Type B pancreatic cell (in vitro differentiated cells): ENCODE measurements around the gene RNF224. TPM values are rescaled to one million over a fixed set of nuclear protein-coding genes. Genes with fewer than 3 reads are reported as not detected.

Experiments
- DNase-seq: peaks from one replicate; pipeline ENCODE4 v3.0.0; 2021; ENCODE audit warnings: mixed read lengths; ENCODE audit not compliant: unreplicated experiment; ENCODE audit errors: extremely low spot score
- H3K27ac Mint-ChIP-seq: 2 replicates; pipeline ENCODE4 v1.8.0; 2021; ENCODE audit warnings: mild to moderate bottlenecking, mixed read lengths
- H3K27me3 Mint-ChIP-seq: 2 replicates; pipeline ENCODE4 v1.8.0; 2021; ENCODE audit warnings: mixed read lengths
- H3K36me3 Mint-ChIP-seq: 2 replicates; pipeline ENCODE4 v1.8.0; 2021; ENCODE audit warnings: mixed read lengths
- H3K4me1 Mint-ChIP-seq: one replicate; pipeline ENCODE4 v1.8.0; 2021; ENCODE audit warnings: mixed read lengths; ENCODE audit not compliant: unreplicated experiment
- H3K4me3 Mint-ChIP-seq: 2 replicates; pipeline ENCODE4 v1.8.0; 2021; ENCODE audit warnings: mild to moderate bottlenecking, mixed read lengths
- H3K9me3 Mint-ChIP-seq: 2 replicates; pipeline ENCODE4 v1.8.0; 2021; ENCODE audit warnings: mixed read lengths
- total RNA-seq: library from RNA; stranded (reverse); gene quantifications from 2 replicates; pipeline ENCODE4 v1.2.1, GENCODE V29; 2021; ENCODE audit warnings: low replicate concordance
- TF ChIP-seq, protein P1 (sequence below): fragments of 200-600 bp; sonication (generic); conservative IDR thresholded peaks from 2 replicates; pipeline ENCODE4 v1.5.0; 2021; ENCODE audit warnings: antibody characterized with exemption, mild to moderate bottlenecking

RNF224 gene
- total RNA-seq, 1 donor from 2014 or later = 0.48 TPM

GRCh38 chr9:137224830-137225694 is 2.2 kb upstream of the RNF224 start, which contains the start of gene CYSRT1:
TSS of gene CYSRT1 (plus strand) at chr9:137225174. CDS start at chr9:137225622, 448 bp downstream.
- peaks cover 3% of the 10 kb centered on the region for H3K27me3 Mint-ChIP-seq
- H3K36me3 Mint-ChIP-seq = no peaks in the 10 kb centered on the region
- no peak for DNase-seq
- peaks cover 5% of the 10 kb centered on the region for H3K4me1 Mint-ChIP-seq
- peak within 1 kb of the TSS; percentile 86 for H3K4me3 Mint-ChIP-seq
- H3K9me3 Mint-ChIP-seq = no peaks in the 10 kb centered on the region
- peak within 1 kb of the TSS; percentile 81 for H3K27ac Mint-ChIP-seq
- TF ChIP-seq, protein P1, sequence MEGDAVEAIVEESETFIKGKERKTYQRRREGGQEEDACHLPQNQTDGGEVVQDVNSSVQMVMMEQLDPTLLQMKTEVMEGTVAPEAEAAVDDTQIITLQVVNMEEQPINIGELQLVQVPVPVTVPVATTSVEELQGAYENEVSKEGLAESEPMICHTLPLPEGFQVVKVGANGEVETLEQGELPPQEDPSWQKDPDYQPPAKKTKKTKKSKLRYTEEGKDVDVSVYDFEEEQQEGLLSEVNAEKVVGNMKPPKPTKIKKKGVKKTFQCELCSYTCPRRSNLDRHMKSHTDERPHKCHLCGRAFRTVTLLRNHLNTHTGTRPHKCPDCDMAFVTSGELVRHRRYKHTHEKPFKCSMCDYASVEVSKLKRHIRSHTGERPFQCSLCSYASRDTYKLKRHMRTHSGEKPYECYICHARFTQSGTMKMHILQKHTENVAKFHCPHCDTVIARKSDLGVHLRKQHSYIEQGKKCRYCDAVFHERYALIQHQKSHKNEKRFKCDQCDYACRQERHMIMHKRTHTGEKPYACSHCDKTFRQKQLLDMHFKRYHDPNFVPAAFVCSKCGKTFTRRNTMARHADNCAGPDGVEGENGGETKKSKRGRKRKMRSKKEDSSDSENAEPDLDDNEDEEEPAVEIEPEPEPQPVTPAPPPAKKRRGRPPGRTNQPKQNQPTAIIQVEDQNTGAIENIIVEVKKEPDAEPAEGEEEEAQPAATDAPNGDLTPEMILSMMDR = no peak

DNA sequence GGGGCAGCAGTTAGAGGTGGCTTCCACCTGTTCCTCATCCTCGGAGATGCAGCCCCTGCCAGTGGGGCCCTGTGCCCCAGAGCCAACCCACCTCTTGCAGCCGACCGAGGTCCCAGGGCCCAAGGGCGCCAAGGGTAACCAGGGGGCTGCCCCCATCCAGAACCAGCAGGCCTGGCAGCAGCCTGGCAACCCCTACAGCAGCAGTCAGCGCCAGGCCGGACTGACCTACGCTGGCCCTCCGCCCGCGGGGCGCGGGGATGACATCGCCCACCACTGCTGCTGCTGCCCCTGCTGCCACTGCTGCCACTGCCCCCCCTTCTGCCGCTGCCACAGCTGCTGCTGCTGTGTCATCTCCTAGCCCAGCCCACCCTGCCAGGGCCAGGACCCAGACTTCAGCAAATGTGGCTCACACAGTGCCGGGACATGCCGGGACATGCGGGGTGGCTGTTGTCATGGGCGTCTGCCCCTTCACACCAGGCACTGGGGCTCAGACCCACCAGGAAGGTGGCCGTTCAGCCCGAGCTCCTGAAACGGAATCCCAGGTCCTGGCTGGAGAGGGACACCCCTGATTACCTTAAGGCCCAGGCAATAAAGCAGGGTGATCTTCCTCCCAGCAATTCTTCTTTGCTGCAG is 1.5 kb upstream of the RNF224 start:
- Mint-ChIP-seq H3K4me3 (peak overlapping the region; percentile 55), H3K27me3 (peaks cover 3% of the 10 kb centered on the region), H3K27ac (peak overlapping the region; percentile 34), H3K9me3 (no peaks in the 10 kb centered on the region), H3K36me3 (no peaks in the 10 kb centered on the region), H3K4me1 (peaks cover 5% of the 10 kb centered on the region)
- TF ChIP-seq, protein P1 = no peak
- DNase-seq = no peak

DNA sequence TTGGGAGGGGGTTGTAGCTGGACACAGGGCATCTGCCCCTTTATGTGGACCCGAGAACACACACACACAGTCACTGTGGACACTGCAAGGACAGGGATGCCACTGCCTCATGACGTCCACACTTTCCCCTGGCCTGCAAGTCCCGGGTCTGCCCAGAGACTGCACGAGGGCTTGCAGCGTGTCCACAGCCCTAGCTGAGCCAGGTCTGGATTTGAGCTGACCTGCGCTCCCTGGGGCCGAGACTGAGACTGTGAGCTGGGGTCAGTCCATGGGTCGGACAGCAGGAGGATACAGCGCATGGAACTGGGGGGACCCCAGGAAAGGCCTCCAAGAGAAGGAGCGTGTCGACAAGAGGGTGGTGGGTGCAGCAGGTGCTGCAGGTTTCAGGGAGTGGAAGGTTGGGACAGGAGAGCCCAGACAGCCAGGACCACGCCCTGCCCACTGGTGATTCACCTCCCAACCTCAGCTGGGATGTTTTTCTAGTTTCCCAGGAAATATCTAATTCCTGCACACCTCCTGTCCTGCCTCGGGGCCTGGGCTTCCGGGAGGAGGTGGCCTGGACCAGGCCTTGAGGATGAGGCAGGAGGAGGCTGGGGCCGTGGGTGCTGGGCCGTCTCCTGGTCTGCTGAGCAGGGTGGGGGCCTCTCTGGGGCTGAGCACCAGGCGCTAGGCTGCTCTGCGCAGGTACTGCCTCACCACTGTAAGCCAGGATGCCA is 806 bp upstream of the RNF224 start:
- Mint-ChIP-seq H3K36me3 (no peaks in the 10 kb centered on the region), H3K27ac (no peak overlapping the region), H3K9me3 (no peaks in the 10 kb centered on the region), H3K4me1 (peaks cover 5% of the 10 kb centered on the region), H3K27me3 (peaks cover 3% of the 10 kb centered on the region), H3K4me3 (peak overlapping the region; percentile 41)
- DNase-seq = no peak
- TF ChIP-seq, protein P1 = no peak

DNA sequence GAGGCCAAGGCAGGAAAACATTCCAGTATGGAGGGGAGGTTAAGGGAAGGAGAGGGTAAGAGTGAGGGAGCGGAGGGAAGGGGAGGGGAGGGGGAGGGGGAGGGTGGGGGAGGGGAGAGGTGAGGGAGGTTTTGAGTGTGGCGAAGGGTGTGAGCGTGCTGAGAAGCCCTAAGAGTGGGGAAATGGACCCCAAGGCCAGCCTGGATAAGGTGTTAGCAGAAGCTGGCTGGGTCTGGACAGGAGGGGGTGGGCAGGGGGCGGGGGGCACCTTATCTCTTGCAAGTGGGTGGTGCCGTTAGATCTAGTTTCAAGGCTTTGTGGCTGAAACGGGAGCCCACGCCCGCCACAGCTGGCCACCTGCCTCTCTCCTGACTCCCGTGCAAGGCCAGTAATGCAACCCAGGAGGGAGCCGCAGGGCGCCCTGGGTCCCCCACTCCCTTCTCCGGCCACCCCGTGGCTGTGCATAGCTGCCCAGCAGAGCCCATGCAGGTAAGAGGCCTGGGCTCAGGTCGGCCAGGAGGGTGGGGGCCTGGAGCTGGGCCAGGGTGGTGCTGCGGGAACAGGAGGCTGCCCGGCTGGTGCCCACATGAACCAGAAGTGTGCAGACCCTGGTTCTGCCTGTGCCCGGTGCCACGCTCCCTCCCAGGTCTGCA is 677 bp downstream of the RNF224 start:
- H3K36me3 Mint-ChIP-seq = no peaks in the 10 kb centered on the region
- H3K27ac Mint-ChIP-seq = peak overlapping the region; percentile 91
- peaks cover 5% of the 10 kb centered on the region for H3K4me1 Mint-ChIP-seq
- TF ChIP-seq, protein P1 = no peak
- H3K9me3 Mint-ChIP-seq = no peaks in the 10 kb centered on the region
- no peak for DNase-seq
- H3K27me3 Mint-ChIP-seq = peaks cover 3% of the 10 kb centered on the region
- peak overlapping the region; percentile 75 for H3K4me3 Mint-ChIP-seq

- Mint-ChIP-seq H3K36me3 (no peaks in the 10 kb centered on the region), H3K27me3 (peaks cover 3% of the 10 kb centered on the region), H3K9me3 (no peaks in the 10 kb centered on the region), H3K27ac (no peak overlapping the region), H3K4me1 (peaks cover 5% of the 10 kb centered on the region), H3K4me3 (no peak overlapping the region)
- no peak for DNase-seq
- TF ChIP-seq, protein P1 = no peak
Observed at GRCh38 chr9:137228506-137228967, 1.2 kb downstream of the RNF224 start.
